GM23248 (cell line): ENCODE results near the gene TNIK. TPM values are rescaled to one million over a fixed set of nuclear protein-coding genes. Genes with fewer than 3 reads are reported as not detected.

Source experiments
- DNase-seq: peaks from one replicate; pipeline ENCODE4 v3.0.0-alpha.2; 2015
- H2AFZ ChIP-seq: fragments of 200-600 bp; sonication (generic); 2 replicates; pipeline ENCODE4 v1.6.1; 2016; ENCODE audit warnings: antibody characterized with exemption
- H3F3A ChIP-seq: fragments of 200-600 bp; sonication (generic); 2 replicates; pipeline ENCODE4 v1.6.1; 2016; ENCODE audit warnings: mild to moderate bottlenecking, antibody characterized with exemption, mixed run types; ENCODE audit not compliant: insufficient read depth
- H3K27ac ChIP-seq: fragments of 200-600 bp; sonication (generic); 2 replicates; pipeline ENCODE4 v1.5.1; 2016; ENCODE audit warnings: mild to moderate bottlenecking
- H3K27me3 ChIP-seq: fragments of 200-600 bp; sonication (generic); replicated peaks from 2 replicates; pipeline ENCODE4 v1.6.1; 2016; ENCODE audit warnings: mild to moderate bottlenecking; ENCODE audit not compliant: insufficient read depth
- H3K36me3 ChIP-seq: fragments of 200-600 bp; sonication (generic); 2 replicates; pipeline ENCODE4 v1.6.1; 2016; ENCODE audit warnings: low read depth, mild to moderate bottlenecking
- H3K4me1 ChIP-seq: fragments of 200-600 bp; sonication (generic); 2 replicates; pipeline ENCODE4 v1.6.1; 2016; ENCODE audit warnings: mild to moderate bottlenecking; ENCODE audit not compliant: insufficient read depth
- H3K4me2 ChIP-seq: fragments of 200-600 bp; sonication (generic); one replicate; pipeline ENCODE4 v1.6.1; 2016; ENCODE audit warnings: mild to moderate bottlenecking; ENCODE audit not compliant: unreplicated experiment
- H3K4me3 ChIP-seq: fragments of 200-600 bp; sonication (generic); 2 replicates; pipeline ENCODE4 v1.5.1; 2016; ENCODE audit warnings: mild to moderate bottlenecking
- H3K79me2 ChIP-seq: fragments of 200-600 bp; sonication (generic); 2 replicates; pipeline ENCODE4 v1.6.1; 2016; ENCODE audit warnings: mild to moderate bottlenecking; ENCODE audit not compliant: insufficient read depth
- H3K9ac ChIP-seq: fragments of 200-600 bp; sonication (generic); 2 replicates; pipeline ENCODE4 v1.6.1; 2016; ENCODE audit warnings: mild to moderate bottlenecking
- H3K9me2 ChIP-seq: fragments of 200-600 bp; sonication (generic); 2 replicates; pipeline ENCODE4 v1.6.1; 2016; ENCODE audit warnings: mixed run types, mild to moderate bottlenecking, moderate library complexity; ENCODE audit not compliant: insufficient read depth
- H3K9me3 ChIP-seq: fragments of 200-600 bp; sonication (generic); one replicate; pipeline ENCODE4 v1.6.1; 2017; ENCODE audit warnings: low read depth
- H4K20me1 ChIP-seq: fragments of 200-600 bp; sonication (generic); 2 replicates; pipeline ENCODE4 v1.6.0; 2016; ENCODE audit not compliant: insufficient read depth
- EZH2 ChIP-seq: fragments of 200-600 bp; sonication (generic); IDR thresholded peaks from 2 replicates; pipeline ENCODE4 v1.6.1; 2018; ENCODE audit warnings: antibody characterized with exemption, mild to moderate bottlenecking; ENCODE audit not compliant: insufficient read depth, poor library complexity, severe bottlenecking
- EZH2phosphoT487 ChIP-seq: fragments of 200-600 bp; sonication (generic); IDR thresholded peaks from 2 replicates; pipeline ENCODE4 v1.6.1; 2018; ENCODE audit warnings: antibody characterized with exemption, moderate library complexity, mild to moderate bottlenecking, low read depth; ENCODE audit not compliant: insufficient read depth
- WGBS, 2 experiments: methylation state at CpG; one replicate each; pipeline ENCODE4 v1.1.6; 2015 to 2017; ENCODE audit warnings: low lambda C conversion rate in 2 of 2, low coverage in 1 of 2; ENCODE audit errors: missing lambda C conversion rate in 2 of 2; 5-methylcytosine and 5-hydroxymethylcytosine counted together
- in situ Hi-C: fragments of 300-500 bp; cut with MboI; formaldehyde crosslinking; loops from 2 replicates; pipeline ENCODE4 v1.15.0; 2020
- polyA plus RNA-seq: library from polyadenylated mRNA; unstranded; fragments of >200 nt; fragmentation: Nextera tagmentation; extraction: Ambion mirVana; gene quantifications from 2 replicates; pipeline ENCODE4 v1.2.1, GENCODE V29; 2016
- total RNA-seq: library from RNA; depleted of rRNA; stranded (reverse); fragments of >200 nt; shearing (Covaris generic); gene quantifications from 2 replicates; pipeline ENCODE4 v1.2.3, GENCODE V29; 2014

The TNIK gene
- total and polyA plus RNA-seq, 2 experiments from 2014 or later, result 0.80 to 2.3 TPM

DNA sequence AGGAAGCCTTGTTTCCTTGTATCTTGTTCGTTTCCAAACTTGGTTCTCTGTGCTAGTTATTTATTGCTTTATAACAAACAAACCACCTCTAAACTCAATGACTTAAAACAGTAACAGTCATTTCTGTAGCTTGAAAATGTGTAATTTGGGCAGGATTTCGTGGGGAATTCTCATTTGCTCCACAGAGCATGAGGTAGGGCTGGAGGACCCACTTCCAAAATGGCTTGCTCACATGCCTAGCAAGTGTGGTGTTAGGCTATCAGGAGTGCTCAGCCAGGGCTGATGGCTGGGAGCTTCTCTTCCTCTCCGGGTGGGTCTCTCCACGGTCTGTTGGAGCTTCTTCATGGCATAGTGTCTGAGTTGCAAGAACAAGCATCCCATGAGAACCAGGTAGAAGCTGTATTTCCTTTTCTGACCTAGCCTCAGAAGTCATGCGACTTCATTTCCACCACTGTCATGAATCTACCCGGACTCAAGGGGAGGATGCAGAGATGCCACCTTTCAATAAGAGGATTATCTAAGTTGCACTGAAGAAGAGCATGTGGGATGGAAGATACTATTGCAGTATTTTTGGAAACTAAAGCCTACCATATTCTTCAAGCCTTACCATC, 8.2 kb upstream of the TNIK start:
- in situ Hi-C loops, result no loop called here
- no peaks in the 10 kb centered on the region for H3K27me3 ChIP-seq

GRCh38 chr3:171465763-171466162, 5.6 kb upstream of the TNIK start:
- Histone ChIP-seq H2AFZ (no peak overlapping the region), H3K9ac (no peak overlapping the region), H3K79me2 (no peaks in the 10 kb centered on the region), H3K4me2 (no peak overlapping the region), H3K4me1 (no peaks in the 10 kb centered on the region), H3K9me3 (no peaks in the 10 kb centered on the region), H3K27ac (no peak overlapping the region), H3F3A (no peaks in the 10 kb centered on the region), H3K36me3 (no peaks in the 10 kb centered on the region), H3K27me3 (peaks cover 6% of the 10 kb centered on the region; the same call in 1 of the 2 replicates), H3K4me3 (no peak overlapping the region), H4K20me1 (no peaks in the 10 kb centered on the region), H3K9me2 (no peaks in the 10 kb centered on the region)
- 82 to 87% methylated on average over 3 of the region's 3 CpGs for WGBS, 2 experiments
- no peak for TF ChIP-seq EZH2phosphoT487
- TF ChIP-seq EZH2, result no peak
- no peak for DNase-seq
- in situ Hi-C loops, result no loop called here

More for the DNA sequence above, 8.2 kb upstream of the TNIK start:
- TF ChIP-seq EZH2phosphoT487 (no peak), EZH2 (no peak)
- DNase-seq, result no peak
- Histone ChIP-seq H2AFZ (no peak overlapping the region), H3K79me2 (no peaks in the 10 kb centered on the region), H4K20me1 (no peaks in the 10 kb centered on the region), H3K4me1 (no peaks in the 10 kb centered on the region), H3K9ac (no peak overlapping the region), H3K9me2 (no peaks in the 10 kb centered on the region), H3F3A (no peaks in the 10 kb centered on the region), H3K4me2 (no peak overlapping the region), H3K36me3 (no peaks in the 10 kb centered on the region), H3K9me3 (no peaks in the 10 kb centered on the region), H3K27ac (no peak overlapping the region), H3K4me3 (no peak overlapping the region)
- 75 to 83% methylated on average over 6 of the region's 6 CpGs for WGBS, 2 experiments

GRCh38 chr3:171464462-171464861, 4.3 kb upstream of the TNIK start:
- Histone ChIP-seq H3K9ac (no peak overlapping the region), H3K4me2 (no peak overlapping the region), H2AFZ (no peak overlapping the region), H3K9me2 (no peaks in the 10 kb centered on the region), H4K20me1 (no peaks in the 10 kb centered on the region), H3K36me3 (no peaks in the 10 kb centered on the region), H3F3A (no peaks in the 10 kb centered on the region), H3K9me3 (no peaks in the 10 kb centered on the region), H3K4me1 (no peaks in the 10 kb centered on the region), H3K4me3 (no peak overlapping the region), H3K27ac (no peak overlapping the region), H3K27me3 (peaks cover 6% of the 10 kb centered on the region; the same call in 1 of the 2 replicates), H3K79me2 (no peaks in the 10 kb centered on the region)
- no peak for DNase-seq
- TF ChIP-seq EZH2phosphoT487, result no peak
- WGBS, 2 experiments, result 87 to 88% methylated on average over 3 of the region's 3 CpGs
- in situ Hi-C loops, result no loop called here

- DNase-seq, result no peak
- no peak overlapping the region for H3K4me2 ChIP-seq
- no peaks in the 10 kb centered on the region for H3K36me3 ChIP-seq
- H3K4me3 ChIP-seq, result no peak overlapping the region
- TF ChIP-seq EZH2 (no peak), EZH2phosphoT487 (no peak)
- H3K79me2 ChIP-seq, result no peaks in the 10 kb centered on the region
- no peaks in the 10 kb centered on the region for H3K9me2 ChIP-seq
- peaks cover 6% of the 10 kb centered on the region; the same call in 1 of the 2 replicates for H3K27me3 ChIP-seq
- no peaks in the 10 kb centered on the region for H3F3A ChIP-seq
- no peaks in the 10 kb centered on the region for H4K20me1 ChIP-seq
- H3K4me1 ChIP-seq, result no peaks in the 10 kb centered on the region
- no peaks in the 10 kb centered on the region for H3K9me3 ChIP-seq
- no peak overlapping the region for H2AFZ ChIP-seq
- no peak overlapping the region for H3K9ac ChIP-seq
- in situ Hi-C loops, result no loop called here
- WGBS, 2 experiments, result 59 to 73% methylated on average over 1 of the region's 1 CpG
- H3K27ac ChIP-seq, result no peak overlapping the region
Measured at GRCh38 chr3:171462224-171462623, 2.0 kb upstream of the TNIK start.
